ENCODE data around the gene DMXL1. TPM values are rescaled to one million over a fixed set of nuclear protein-coding genes. Genes with fewer than 3 reads are reported as not detected.

Gene DMXL1
- total RNA-seq, 1 experiment from 2014 or later = 43.3 TPM

DNA sequence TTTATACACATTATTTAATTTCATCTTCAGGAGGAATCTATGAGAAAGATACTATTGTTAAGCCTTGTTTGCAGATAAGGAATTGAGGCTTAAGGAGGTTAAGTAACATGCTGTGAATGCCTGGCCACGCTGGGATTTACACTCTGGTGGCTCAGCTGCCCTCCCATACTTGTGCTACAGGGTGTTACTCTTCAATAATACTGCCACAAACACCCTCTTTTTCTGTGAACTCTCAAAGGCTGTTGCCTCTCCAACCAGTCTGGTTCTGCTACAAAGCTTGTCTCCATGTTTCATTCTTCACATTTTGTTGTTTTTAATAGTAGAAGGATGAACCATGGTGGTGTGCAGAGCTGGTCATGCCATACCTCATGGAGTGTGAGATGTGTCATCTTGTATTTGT, 208.2 kb downstream of the DMXL1 start:
- intact Hi-C loops (cut with micrococcal nuclease; ENCODE audit: unreplicated experiment) = no loop called here
- H3K4me3 Mint-ChIP-seq (ENCODE audit: low read depth, unreplicated experiment) = no peak overlapping the region
- no peak overlapping the region for H3K27ac Mint-ChIP-seq (ENCODE audit: unreplicated experiment)
- peaks cover 4% of the 10 kb centered on the region for H3K36me3 Mint-ChIP-seq (ENCODE audit: insufficient read depth, unreplicated experiment)
- CTCF ChIA-PET = interaction anchor here (1.4 kb wide), 1 partner anchor 11 kb away, joined by 3 read pairs; no protein-coding TSS in a partner anchor
- no peak for DNase-seq
- no TSS peak for BruUV-seq (replicated peaks)
- TF ChIP-seq, protein P1, sequence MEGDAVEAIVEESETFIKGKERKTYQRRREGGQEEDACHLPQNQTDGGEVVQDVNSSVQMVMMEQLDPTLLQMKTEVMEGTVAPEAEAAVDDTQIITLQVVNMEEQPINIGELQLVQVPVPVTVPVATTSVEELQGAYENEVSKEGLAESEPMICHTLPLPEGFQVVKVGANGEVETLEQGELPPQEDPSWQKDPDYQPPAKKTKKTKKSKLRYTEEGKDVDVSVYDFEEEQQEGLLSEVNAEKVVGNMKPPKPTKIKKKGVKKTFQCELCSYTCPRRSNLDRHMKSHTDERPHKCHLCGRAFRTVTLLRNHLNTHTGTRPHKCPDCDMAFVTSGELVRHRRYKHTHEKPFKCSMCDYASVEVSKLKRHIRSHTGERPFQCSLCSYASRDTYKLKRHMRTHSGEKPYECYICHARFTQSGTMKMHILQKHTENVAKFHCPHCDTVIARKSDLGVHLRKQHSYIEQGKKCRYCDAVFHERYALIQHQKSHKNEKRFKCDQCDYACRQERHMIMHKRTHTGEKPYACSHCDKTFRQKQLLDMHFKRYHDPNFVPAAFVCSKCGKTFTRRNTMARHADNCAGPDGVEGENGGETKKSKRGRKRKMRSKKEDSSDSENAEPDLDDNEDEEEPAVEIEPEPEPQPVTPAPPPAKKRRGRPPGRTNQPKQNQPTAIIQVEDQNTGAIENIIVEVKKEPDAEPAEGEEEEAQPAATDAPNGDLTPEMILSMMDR (IDR thresholded peaks at IDR 0.05; ENCODE audit: unreplicated experiment) = no peak
- peaks cover 20% of the 10 kb centered on the region for H3K4me1 Mint-ChIP-seq (ENCODE audit: low read depth, unreplicated experiment)
- no peaks in the 10 kb centered on the region for H3K27me3 Mint-ChIP-seq (ENCODE audit: unreplicated experiment)
- no peaks in the 10 kb centered on the region for H3K9me3 Mint-ChIP-seq (ENCODE audit: low read depth, unreplicated experiment)

DNA sequence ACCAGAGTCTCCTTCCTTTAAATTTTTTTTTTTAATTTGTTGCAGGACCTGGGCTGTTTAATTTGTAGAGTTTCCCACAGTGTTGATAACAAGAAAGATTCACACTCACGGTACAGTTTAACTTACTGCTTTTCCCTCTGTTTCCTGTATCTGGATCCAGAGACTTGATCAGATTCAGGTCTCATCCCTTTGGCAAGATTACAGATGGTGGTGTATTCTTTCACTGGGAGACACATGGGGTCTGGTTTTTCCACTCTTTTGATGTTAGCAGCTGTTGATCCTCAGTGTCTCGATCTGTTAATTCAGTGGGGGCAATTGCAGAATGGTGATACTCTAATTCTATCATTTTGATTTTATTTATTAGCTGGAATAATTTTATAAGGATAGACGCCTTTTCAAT, 209.5 kb downstream of the DMXL1 start:
- intact Hi-C loops (cut with micrococcal nuclease; ENCODE audit: unreplicated experiment) = no loop called here
- no peak for DNase-seq
- Mint-ChIP-seq H3K9me3 (ENCODE audit: low read depth, unreplicated experiment) (no peaks in the 10 kb centered on the region), H3K4me1 (ENCODE audit: low read depth, unreplicated experiment) (peaks cover 13% of the 10 kb centered on the region), H3K4me3 (ENCODE audit: low read depth, unreplicated experiment) (no peak overlapping the region), H3K27me3 (ENCODE audit: unreplicated experiment) (no peaks in the 10 kb centered on the region), H3K36me3 (ENCODE audit: insufficient read depth, unreplicated experiment) (no peaks in the 10 kb centered on the region), H3K27ac (ENCODE audit: unreplicated experiment) (no peak overlapping the region)
- CTCF ChIA-PET = interaction anchor here (1.1 kb wide), 1 partner anchor 12 kb away, joined by 6 read pairs; no protein-coding TSS in a partner anchor
- TF ChIP-seq, protein P1 (IDR thresholded peaks at IDR 0.05; ENCODE audit: unreplicated experiment) = no peak
- no TSS peak for BruUV-seq (replicated peaks)

DNA sequence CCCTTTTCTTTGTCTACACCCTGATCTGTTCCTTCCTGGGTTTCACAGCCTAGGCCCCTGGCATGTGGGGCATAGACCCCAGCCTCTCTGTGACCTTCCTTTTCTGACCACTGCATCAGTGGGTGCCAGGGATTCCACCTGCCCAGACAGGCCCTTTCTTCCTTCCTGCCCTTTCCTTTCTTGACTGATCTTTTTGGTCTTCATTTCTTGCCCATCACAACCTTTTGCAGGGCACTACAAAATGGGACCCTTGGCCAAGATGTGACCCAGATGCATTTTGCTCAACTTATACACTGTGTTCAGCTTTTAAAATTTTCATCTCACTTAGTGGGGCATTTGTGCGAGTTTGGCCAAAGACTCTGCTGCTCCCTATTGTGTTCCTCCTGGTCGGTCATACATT, 211.7 kb downstream of the DMXL1 start:
- TF ChIP-seq, protein P1 (IDR thresholded peaks at IDR 0.05; ENCODE audit: unreplicated experiment) = no peak
- BruUV-seq (replicated peaks) = no TSS peak
- Mint-ChIP-seq H3K9me3 (ENCODE audit: low read depth, unreplicated experiment) (no peaks in the 10 kb centered on the region), H3K27ac (ENCODE audit: unreplicated experiment) (no peak overlapping the region), H3K36me3 (ENCODE audit: insufficient read depth, unreplicated experiment) (no peaks in the 10 kb centered on the region), H3K4me3 (ENCODE audit: low read depth, unreplicated experiment) (no peak overlapping the region), H3K4me1 (ENCODE audit: low read depth, unreplicated experiment) (peaks cover 25% of the 10 kb centered on the region), H3K27me3 (ENCODE audit: unreplicated experiment) (no peaks in the 10 kb centered on the region)
- CTCF ChIA-PET = no interaction called here
- DNase-seq = no peak
- intact Hi-C loops (cut with micrococcal nuclease; ENCODE audit: unreplicated experiment) = no loop called here

DNA sequence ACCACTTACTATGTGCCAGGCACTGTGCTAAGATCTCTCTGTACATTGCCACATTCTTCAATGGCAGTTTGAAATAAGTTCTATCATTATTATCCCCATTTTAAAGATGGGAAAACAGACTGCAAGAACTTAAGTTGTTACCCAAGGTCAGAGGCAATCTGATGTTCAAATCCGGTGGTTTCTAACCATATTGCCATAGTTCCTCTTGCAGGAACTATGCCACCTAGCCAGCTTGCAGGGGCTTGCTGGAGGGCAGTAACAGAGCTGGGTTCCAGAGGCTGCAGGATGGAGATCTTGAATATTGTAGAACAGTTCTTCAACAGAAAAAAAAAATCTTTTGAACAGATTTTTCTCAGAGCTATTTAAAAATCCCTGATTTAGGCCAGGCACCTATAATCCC, 213.1 kb downstream of the DMXL1 start:
- no peak overlapping the region for H3K4me3 Mint-ChIP-seq (ENCODE audit: low read depth, unreplicated experiment)
- H3K27ac Mint-ChIP-seq (ENCODE audit: unreplicated experiment) = no peak overlapping the region
- DNase-seq = no peak
- no peaks in the 10 kb centered on the region for H3K36me3 Mint-ChIP-seq (ENCODE audit: insufficient read depth, unreplicated experiment)
- intact Hi-C loops (cut with micrococcal nuclease; ENCODE audit: unreplicated experiment) = no loop called here
- H3K4me1 Mint-ChIP-seq (ENCODE audit: low read depth, unreplicated experiment) = peaks cover 32% of the 10 kb centered on the region
- BruUV-seq (replicated peaks) = no TSS peak
- TF ChIP-seq, protein P1 (IDR thresholded peaks at IDR 0.05; ENCODE audit: unreplicated experiment) = no peak
- H3K27me3 Mint-ChIP-seq (ENCODE audit: unreplicated experiment) = no peaks in the 10 kb centered on the region
- H3K9me3 Mint-ChIP-seq (ENCODE audit: low read depth, unreplicated experiment) = no peaks in the 10 kb centered on the region
- CTCF ChIA-PET = interaction anchor here (0.7 kb wide), 1 partner anchor 19 kb away, joined by 4 read pairs; no protein-coding TSS in a partner anchor
